ENCODE measurements around the gene RAD51B.

- no peak for TF ChIP-seq CTCF (IDR thresholded peaks at IDR 0.05)
- no peak for TF ChIP-seq POLR2A (IDR thresholded peaks at IDR 0.05)
Observed at GRCh38 chr14:68341411-68342212, 522.0 kb downstream of the RAD51B start.
